HG03460 (cell line): ENCODE data around the gene AGPAT2.
"Not testable (repeated sequence)": the region's sequence is repeated elsewhere in the genome, so short reads cannot be mapped to it uniquely, and the experiment has no call there.

ENCODE experiments used
- ATAC-seq: cut with Tn5 transposase; IDR thresholded peaks from one replicate; pipeline ENCODE4 v1.9.1; 2021; ENCODE audit not compliant: unreplicated experiment

AGPAT2 gene

GRCh38 chr9:136650021-136650420 lies 37.2 kb downstream of the AGPAT2 start:
- no peak for ATAC-seq

- ATAC-seq = no peak
Measured at GRCh38 chr9:136648751-136649150, 38.5 kb downstream of the AGPAT2 start.

- ATAC-seq = no peak
Measured at GRCh38 chr9:136646827-136647711, 40.2 kb downstream of the AGPAT2 start.

GRCh38 chr9:136645903-136646754 lies 41.1 kb downstream of the AGPAT2 start:
- no peak for ATAC-seq

GRCh38 chr9:136645352-136645902 lies 41.8 kb downstream of the AGPAT2 start:
- ATAC-seq = no peak

GRCh38 chr9:136644593-136645351 lies 42.5 kb downstream of the AGPAT2 start:
- ATAC-seq = no peak

GRCh38 chr9:136644343-136644592 lies 43.0 kb downstream of the AGPAT2 start:
- ATAC-seq = no peak

- ATAC-seq = no peak
Measured at GRCh38 chr9:136643596-136644342, 43.5 kb downstream of the AGPAT2 start.

GRCh38 chr9:136642439-136642921 lies 44.8 kb downstream of the AGPAT2 start:
- ATAC-seq = no peak

GRCh38 chr9:136640171-136641111 lies 46.8 kb downstream of the AGPAT2 start:
- no peak for ATAC-seq

- no peak for ATAC-seq
Measured at GRCh38 chr9:136634904-136635303, 52.4 kb downstream of the AGPAT2 start.

- not testable (repeated sequence) for ATAC-seq
Measured at GRCh38 chr9:136632491-136633106, 54.7 kb downstream of the AGPAT2 start.

GRCh38 chr9:136632072-136632471 lies 55.2 kb downstream of the AGPAT2 start:
- not testable (repeated sequence) for ATAC-seq

- no peak for ATAC-seq
Measured at GRCh38 chr9:136631038-136632000, 55.9 kb downstream of the AGPAT2 start.

GRCh38 chr9:136630662-136630992 lies 56.6 kb downstream of the AGPAT2 start:
- no peak for ATAC-seq

- ATAC-seq = no peak
Measured at GRCh38 chr9:136629879-136630661, 57.2 kb downstream of the AGPAT2 start.
